ACHN (cell line): ENCODE data around the gene SYNE1.

ENCODE experiments used
- DNase-seq: peaks from one replicate; pipeline ENCODE4 v3.0.0-alpha.2; 2015
- in situ Hi-C: cut with HindIII; loops from 2 replicates; pipeline ENCODE4 v1.10.0; 2017; ENCODE audit warnings: low sequenced_read_pairs, low pct_ligation_motif_present, low pct_unique_long_range_greater_than_20kb

SYNE1 gene

GRCh38 chr6:152402791-152403190, 234.4 kb downstream of the SYNE1 start:
- DNase-seq: peak; percentile 46
- in situ Hi-C loops: no loop called here

- DNase-seq: peak; percentile 92
Measured at GRCh38 chr6:152401978-152402377, 235.2 kb downstream of the SYNE1 start.

GRCh38 chr6:152399399-152399798, 237.8 kb downstream of the SYNE1 start:
- in situ Hi-C loops: no loop called here
- DNase-seq: no peak

More at GRCh38 chr6:152401978-152402377, 235.2 kb downstream of the SYNE1 start:
- in situ Hi-C loops: no loop called here

- in situ Hi-C loops: no loop called here
Measured at GRCh38 chr6:152398993-152399392, 238.2 kb downstream of the SYNE1 start.

GRCh38 chr6:152398316-152398715, 238.8 kb downstream of the SYNE1 start:
- DNase-seq: no peak
- in situ Hi-C loops: no loop called here

More at GRCh38 chr6:152398993-152399392, 238.2 kb downstream of the SYNE1 start:
- no peak for DNase-seq

DNA sequence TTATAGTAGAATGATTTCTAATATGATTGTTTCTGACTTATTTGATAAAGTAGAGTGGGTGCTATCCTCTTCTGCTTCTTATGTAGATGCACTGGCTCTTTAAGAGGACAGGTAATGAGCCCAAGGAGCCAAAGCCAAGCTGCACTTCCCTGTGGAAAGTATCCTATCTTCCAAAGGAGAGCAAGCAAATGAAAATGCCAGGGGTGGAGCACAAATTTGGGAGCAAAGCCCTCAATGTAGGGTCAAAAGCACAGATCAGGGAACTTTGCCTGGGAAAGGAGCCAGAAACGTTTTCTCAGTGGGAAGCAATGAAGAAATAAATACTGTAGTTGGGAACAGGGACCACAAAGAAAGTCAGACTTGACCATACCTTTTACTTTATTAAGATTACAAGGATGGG, 242.9 kb downstream of the SYNE1 start:
- DNase-seq: no peak
- in situ Hi-C loops: no loop called here

- in situ Hi-C loops: no loop called here
- DNase-seq: no peak
Measured at GRCh38 chr6:152391179-152391880, 245.8 kb downstream of the SYNE1 start.

- DNase-seq: no peak
- in situ Hi-C loops: no loop called here
Measured at GRCh38 chr6:152387091-152387490, 250.1 kb downstream of the SYNE1 start.

GRCh38 chr6:152386131-152386530, 251.0 kb downstream of the SYNE1 start:
- peak; percentile 52 for DNase-seq
- in situ Hi-C loops: no loop called here

GRCh38 chr6:152380993-152381898, 255.9 kb downstream of the SYNE1 start:
- peak; percentile 96 for DNase-seq
- in situ Hi-C loops: no loop called here

DNA sequence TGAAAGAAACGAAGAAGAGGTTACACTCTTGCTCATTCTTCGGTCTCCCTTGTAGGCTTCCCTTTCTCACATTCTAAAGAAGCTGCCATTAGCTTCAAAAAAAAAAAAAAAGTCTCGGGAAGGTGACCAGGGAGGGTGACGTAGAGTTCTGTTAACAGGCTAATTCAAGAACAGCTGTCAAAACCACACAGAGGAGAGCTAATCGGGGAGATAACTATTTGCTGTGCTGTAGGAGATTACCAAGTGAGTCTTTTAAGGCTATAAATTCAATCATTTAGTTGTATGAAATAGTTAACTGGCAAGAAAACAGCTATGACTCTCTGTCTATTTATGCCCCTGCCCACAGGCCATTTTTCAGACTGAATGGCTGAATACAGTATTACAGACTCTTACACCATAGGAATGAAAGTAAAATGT, 256.8 kb downstream of the SYNE1 start:
- in situ Hi-C loops: no loop called here
- DNase-seq: peak; percentile 65

DNA sequence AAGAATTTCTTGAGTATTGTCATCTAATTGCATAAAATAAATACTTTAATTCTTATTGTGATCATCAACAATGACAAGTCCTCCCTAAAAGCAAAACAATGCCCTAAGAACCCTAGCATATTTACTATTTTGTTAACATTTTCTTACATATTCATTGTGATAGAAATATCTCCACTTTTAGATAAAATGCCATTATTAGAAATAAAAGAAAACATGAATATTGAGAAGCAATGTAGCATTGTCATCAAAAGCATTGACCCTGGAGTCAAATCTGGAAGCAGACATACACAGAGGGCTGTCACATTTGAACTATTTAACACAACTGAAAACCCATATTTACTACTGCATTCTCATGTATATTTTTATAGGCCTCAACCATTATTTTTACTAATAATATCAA, 257.7 kb downstream of the SYNE1 start:
- in situ Hi-C loops: no loop called here

DNA sequence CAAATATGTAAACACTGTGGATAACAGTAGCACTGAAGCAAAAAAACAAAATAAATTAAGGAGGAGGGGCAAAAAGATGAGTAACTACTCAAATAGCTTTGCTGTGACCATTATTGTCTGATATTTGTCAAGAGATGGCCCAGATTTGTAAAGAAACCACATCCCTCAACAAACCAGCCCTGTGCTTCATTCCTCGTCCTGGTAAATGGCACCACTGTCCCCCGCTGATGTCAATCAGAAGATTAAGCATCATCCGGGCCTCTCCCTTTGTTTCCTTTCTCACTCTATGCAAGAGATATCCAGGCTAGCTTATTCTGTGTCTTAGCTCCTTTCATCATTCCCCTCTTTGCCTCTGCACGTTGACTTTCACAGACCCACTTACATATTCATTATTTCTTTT, 259.0 kb downstream of the SYNE1 start:
- no peak for DNase-seq
- in situ Hi-C loops: no loop called here

More for the DNA sequence above, 257.7 kb downstream of the SYNE1 start:
- no peak for DNase-seq

DNA sequence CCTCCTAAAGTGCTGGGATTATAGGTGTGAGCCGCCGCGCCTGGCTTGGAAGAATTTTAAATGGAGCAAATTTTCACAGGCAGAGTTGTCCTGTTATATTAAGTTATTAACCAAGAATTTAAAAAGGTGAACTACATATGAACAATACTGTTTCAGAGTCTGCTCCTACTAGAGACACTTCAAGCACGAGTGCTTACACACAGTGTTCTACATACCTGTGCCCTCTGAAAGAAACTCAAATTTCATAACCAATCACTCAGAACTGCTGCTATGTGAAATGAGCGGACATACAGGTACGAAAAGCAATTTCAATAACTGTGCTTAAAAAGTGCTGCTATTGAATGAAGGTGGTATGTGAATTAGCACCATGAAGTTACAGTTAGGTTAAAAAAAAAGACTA, 262.0 kb downstream of the SYNE1 start:
- in situ Hi-C loops: no loop called here
- no peak for DNase-seq

DNA sequence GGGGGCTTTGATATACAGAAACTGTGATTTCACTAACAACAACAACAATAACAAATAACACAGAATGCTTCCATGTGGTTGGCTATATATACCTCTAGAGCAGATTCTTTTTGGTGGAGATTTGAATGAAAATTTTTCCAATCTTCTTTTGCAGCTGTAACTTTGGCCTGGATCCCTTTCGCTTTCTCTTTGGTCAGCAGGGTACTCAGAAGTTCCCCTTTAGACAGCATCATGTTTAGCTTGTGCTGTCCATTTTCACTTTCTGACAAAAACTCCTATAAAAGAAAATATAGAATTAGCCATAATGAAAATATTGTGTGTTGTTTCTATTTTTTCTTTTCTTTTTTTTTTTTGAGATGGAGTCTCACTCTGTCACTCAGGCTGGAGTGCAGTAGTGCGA, 264.2 kb downstream of the SYNE1 start:
- DNase-seq: no peak

GRCh38 chr6:152371775-152372174, 265.4 kb downstream of the SYNE1 start:
- no peak for DNase-seq
- in situ Hi-C loops: no loop called here

More for the DNA sequence above, 264.2 kb downstream of the SYNE1 start:
- in situ Hi-C loops: no loop called here

DNA sequence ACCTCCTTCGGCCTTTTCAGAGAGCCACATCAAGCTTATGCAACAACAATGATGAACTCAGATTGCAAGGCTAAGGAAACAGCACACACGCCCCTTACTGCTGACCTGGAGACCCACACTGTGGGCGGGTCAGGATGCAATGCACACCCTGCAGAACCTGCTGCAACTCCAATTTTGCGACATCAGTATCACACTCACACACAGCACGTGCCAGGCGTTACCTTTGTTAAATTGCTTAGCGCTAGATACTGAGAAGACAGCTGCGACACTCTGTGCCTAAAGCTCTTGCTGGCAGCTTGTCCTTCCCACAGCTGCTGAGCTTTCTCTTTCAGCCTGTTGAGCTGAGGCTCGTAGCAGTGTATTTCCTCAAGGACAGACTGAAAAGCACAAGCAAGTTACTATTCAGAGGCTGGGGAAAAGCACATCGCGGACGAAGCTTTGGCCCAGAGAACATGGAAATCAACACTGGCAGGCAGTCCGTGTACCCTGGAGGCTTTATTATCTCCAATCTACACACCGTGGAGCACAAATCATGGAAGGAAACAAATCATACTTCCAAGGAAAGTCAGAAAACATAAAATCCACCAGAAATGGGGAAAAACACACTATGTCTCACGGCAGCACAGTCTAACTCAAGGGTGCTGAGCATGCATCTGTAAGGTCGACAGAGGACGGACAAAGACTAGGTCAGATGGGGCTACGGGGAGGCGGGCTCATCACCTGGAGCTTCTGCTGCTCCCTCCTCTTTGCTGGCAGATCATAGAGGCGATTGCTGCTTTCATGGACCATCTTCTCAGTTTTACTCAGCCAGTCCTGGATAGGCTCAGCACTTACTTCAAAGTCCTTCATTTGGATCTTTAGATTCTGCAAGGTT, 268.2 kb downstream of the SYNE1 start:
- no peak for DNase-seq
- in situ Hi-C loops: no loop called here

DNA sequence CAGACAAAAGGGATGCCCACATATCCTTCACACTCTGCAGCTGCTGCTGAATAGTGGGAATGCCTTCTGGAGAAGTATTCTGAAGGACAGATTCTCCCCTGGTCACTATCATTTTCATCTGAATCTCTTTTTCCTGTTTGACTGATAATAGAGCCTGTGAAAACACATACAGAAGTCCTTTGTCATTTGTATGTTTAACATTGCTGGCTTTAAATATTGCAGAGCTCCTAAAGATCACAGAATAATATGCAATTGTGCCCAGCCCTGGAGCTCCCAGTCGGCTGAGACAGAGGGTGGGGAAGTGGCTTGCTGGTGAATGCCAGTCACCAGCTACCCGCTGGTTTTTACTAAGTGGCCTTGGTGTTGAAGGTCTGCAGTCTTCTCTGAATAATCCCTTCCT, 272.3 kb downstream of the SYNE1 start:
- DNase-seq: no peak
- in situ Hi-C loops: no loop called here

- DNase-seq: no peak
- in situ Hi-C loops: no loop called here
Measured at GRCh38 chr6:152360034-152360433, 277.1 kb downstream of the SYNE1 start.
